HCT116 (cell line): ENCODE results near the gene ZNF33A. TPM values are rescaled to one million over a fixed set of nuclear protein-coding genes. Genes with fewer than 3 reads are reported as not detected.

Experiments
- ATAC-seq: fragments of 200-7000 bp; cut with Tn5 transposase; 2 replicates; pipeline ENCODE4 v1.9.1; 2020; ENCODE audit warnings: mild to moderate bottlenecking, moderate library complexity
- BruUV-seq: library from RNA; stranded (reverse); fragments of 400-500 nt; replicated peaks from 2 replicates; lab custom pipeline; 2021; lab: Mats Ljungman, UMichigan
- CTCF ChIA-PET: fragments of 300-600 bp; sonication (Branson Sonifier 250); formaldehyde crosslinking; loops from one replicate; lab custom pipeline; 2021; ENCODE audit warnings: antibody characterized with exemption; lab: Charles Lee
- POLR2A ChIA-PET: fragments of 300-600, 350-600 bp; sonication (Branson Sonifier 250); formaldehyde crosslinking; loops from one replicate; lab custom pipeline; 2021; ENCODE audit warnings: antibody characterized with exemption; lab: Charles Lee
- RAD21 ChIA-PET, 2 experiments: fragments of 300-600 bp; sonication (Branson Sonifier 250); formaldehyde crosslinking; loops; one replicate each; lab custom pipeline; 2023; ENCODE audit warnings: low total read pairs in 2 of 2; ENCODE audit not compliant: uncharacterized antibody in 2 of 2, unreplicated experiment in 2 of 2, low non-redundant PET in 1 of 2; lab: Charles Lee
- DNase-seq: peaks from one replicate; pipeline ENCODE4 v3.0.0-alpha.2; 2010; ENCODE audit warnings: low read depth, low spot score
- H2AFZ ChIP-seq: fragments of 200-600 bp; shearing (Covaris generic), sonication (generic); 2 replicates; pipeline ENCODE4 v1.6.1; 2017; ENCODE audit warnings: low read depth, mixed run types, mixed read lengths, antibody characterized with exemption, low read length; ENCODE audit not compliant: poor library complexity, severe bottlenecking
- H3K27ac ChIP-seq: 2 replicates; pipeline ENCODE4 v1.5.1; 2012; ENCODE audit warnings: low read depth, low read length
- H3K27me3 ChIP-seq: fragments of 200-600 bp; sonication (generic); 2 replicates; pipeline ENCODE4 v1.6.1; 2016; ENCODE audit warnings: mixed run types, low read length, mixed read lengths; ENCODE audit not compliant: insufficient read depth
- H3K36me3 ChIP-seq, 2 experiments: fragments of 200-500 bp in 1 of 2; fragments of 200-600 bp in 1 of 2; sonication (Bioruptor generic) in 1 of 2; sonication (generic) in 1 of 2; 2 replicates each; pipeline versions ENCODE4 v1.5.1 to v1.6.1; 2014 to 2016; ENCODE audit warnings: low read length in 2 of 2, inconsistent platforms in 1 of 2, mixed read lengths in 1 of 2, mixed run types in 1 of 2; ENCODE audit not compliant: insufficient read depth in 2 of 2, control insufficient read depth in 1 of 2
- H3K4me1 ChIP-seq, 2 experiments: fragments of 200-600 bp in 1 of 2; sonication (generic) in 1 of 2; 2 replicates each; pipeline versions ENCODE4 v1.5.1 to v1.6.1; 2012 to 2017; ENCODE audit warnings: low read length in 2 of 2, inconsistent platforms in 1 of 2, mild to moderate bottlenecking in 1 of 2, mixed read lengths in 1 of 2, mixed run types in 1 of 2, moderate library complexity in 1 of 2; ENCODE audit not compliant: insufficient read depth in 2 of 2, control insufficient read depth in 1 of 2
- H3K4me2 ChIP-seq: fragments of 200-600 bp; sonication (generic); 2 replicates; pipeline ENCODE4 v1.6.1; 2017; ENCODE audit warnings: mixed run types, low read length, mixed read lengths
- H3K4me3 ChIP-seq, 2 experiments: fragments of 200-600 bp in 1 of 2; sonication (generic) in 1 of 2; replicated peaks in 1 of 2; 2 replicates each; pipeline ENCODE4 v1.5.1; 2011 to 2016; ENCODE audit warnings: low read length in 2 of 2, control low read depth in 1 of 2, low read depth in 1 of 2, mild to moderate bottlenecking in 1 of 2, mixed read lengths in 1 of 2, mixed run types in 1 of 2
- H3K79me2 ChIP-seq: fragments of 200-600 bp; sonication (generic); 2 replicates; pipeline ENCODE4 v1.6.1; 2017; ENCODE audit warnings: mild to moderate bottlenecking, mixed run types, low read length, moderate library complexity, mixed read lengths; ENCODE audit not compliant: insufficient read depth
- H3K9ac ChIP-seq: fragments of 200-600 bp; sonication (generic); 2 replicates; pipeline ENCODE4 v1.6.1; 2016; ENCODE audit warnings: low read length, mixed read lengths
- H3K9me2 ChIP-seq: fragments of 200-600 bp; sonication (generic), shearing (Covaris generic); 2 replicates; pipeline ENCODE4 v1.6.1; 2017; ENCODE audit warnings: mixed run types, mild to moderate bottlenecking, moderate library complexity; ENCODE audit not compliant: insufficient read depth
- H3K9me3 ChIP-seq, 2 experiments: fragments of 200-500 bp in 1 of 2; fragments of 200-600 bp in 1 of 2; sonication (Bioruptor generic) in 1 of 2; sonication (generic) in 1 of 2; 2 replicates each; pipeline ENCODE4 v1.6.1; 2014 to 2017; ENCODE audit warnings: low read length in 2 of 2, mixed read lengths in 2 of 2, inconsistent platforms in 1 of 2, low read depth in 1 of 2, mild to moderate bottlenecking in 1 of 2, mixed run types in 1 of 2, moderate library complexity in 1 of 2; ENCODE audit not compliant: control insufficient read depth in 1 of 2, insufficient read depth in 1 of 2
- H4K20me1 ChIP-seq: fragments of 200-600 bp; sonication (generic), shearing (Covaris generic); 2 replicates; pipeline ENCODE4 v1.6.1; 2017; ENCODE audit warnings: mixed run types, mild to moderate bottlenecking, moderate library complexity; ENCODE audit not compliant: insufficient read depth
- CTCF ChIP-seq, 3 experiments: fragments of 200-600 bp in 1 of 3; sonication (generic) in 1 of 3; IDR thresholded peaks in 2 of 3; conservative IDR thresholded peaks in 1 of 3; 2 replicates each; pipeline ENCODE4 v1.5.1; 2012 to 2017; ENCODE audit warnings: low read depth in 2 of 3, low read length in 2 of 3, antibody characterized with exemption in 1 of 3, borderline replicate concordance in 1 of 3, control low read depth in 1 of 3, mild to moderate bottlenecking in 1 of 3, mixed read lengths in 1 of 3, mixed run types in 1 of 3, moderate library complexity in 1 of 3; ENCODE audit not compliant: insufficient read depth in 1 of 3
- EGR1 ChIP-seq: IDR thresholded peaks from 2 replicates; pipeline ENCODE4 v1.6.1; 2012; ENCODE audit warnings: low read depth
- ELF1 ChIP-seq: IDR thresholded peaks from 2 replicates; pipeline ENCODE4 v1.6.1; 2012; ENCODE audit warnings: low read depth, borderline replicate concordance
- EZH2phosphoT487 ChIP-seq: fragments of 200-600 bp; IDR thresholded peaks from 2 replicates; pipeline ENCODE4 v1.6.1; 2018; ENCODE audit warnings: antibody characterized with exemption, borderline replicate concordance
- FOSL1 ChIP-seq: IDR thresholded peaks from 2 replicates; pipeline ENCODE4 v1.6.1; 2012; ENCODE audit warnings: low read depth
- POLR2A ChIP-seq: IDR thresholded peaks from 2 replicates; pipeline ENCODE4 v1.7.0; 2011; ENCODE audit warnings: borderline replicate concordance; ENCODE audit not compliant: insufficient read depth, insufficient read length; ENCODE audit errors: extremely low read depth
- RAD21 ChIP-seq: IDR thresholded peaks from 2 replicates; pipeline ENCODE4 v1.6.1; 2012; ENCODE audit warnings: low read depth, mild to moderate bottlenecking
- SP1 ChIP-seq: IDR thresholded peaks from 2 replicates; pipeline ENCODE4 v1.6.1; 2012; ENCODE audit warnings: low read depth
- TCF7L2 ChIP-seq: IDR thresholded peaks from 2 replicates; pipeline ENCODE4 v1.7.0; 2011; ENCODE audit warnings: borderline replicate concordance, inconsistent platforms; ENCODE audit not compliant: insufficient read depth, insufficient read length; ENCODE audit errors: extremely low read depth
- intact Hi-C: fragments of 100-400 bp; cut with micrococcal nuclease; formaldehyde crosslinking; loops from 2 replicates; pipeline ENCODE4 v1.10.0; 2022
- total RNA-seq: library from RNA; stranded (reverse); gene quantifications from one replicate; pipeline ENCODE4 v1.2.1, GENCODE V29; 2021; ENCODE audit not compliant: unreplicated experiment

ZNF33A gene
- total RNA-seq, 1 experiment from 2014 or later = 21.2 TPM

GRCh38 chr10:38003588-38003987 is 6.9 kb upstream of the ZNF33A start:
- TF ChIP-seq CTCF (IDR thresholded peaks at IDR 0.05 in 2 of 3, conservative IDR thresholded peaks at IDR 0.05 in 1 of 3; ENCODE audit: borderline replicate concordance in 1 of 3, insufficient read depth in 1 of 3, low read depth in 2 of 3, low read length in 2 of 3) = no peak
- no peak for TF ChIP-seq ELF1
- no peak overlapping the region for H3K27ac ChIP-seq
- H3K4me3 ChIP-seq = no peak overlapping the region
- no peak overlapping the region for H3K9ac ChIP-seq
- no peak for ATAC-seq
- no peaks in the 10 kb centered on the region for H3K36me3 ChIP-seq
- H3K4me1 ChIP-seq = no peaks in the 10 kb centered on the region
- no peak for DNase-seq
- intact Hi-C loops = no loop called here
- no peaks in the 10 kb centered on the region for H3K79me2 ChIP-seq
- no peak overlapping the region for H2AFZ ChIP-seq
- ChIA-PET POLR2A (no interaction called here), RAD21 (interaction anchor here in 1 of 2 experiments (0.6 kb wide), 1 partner anchor 109 kb away, joined by 3 read pairs; no protein-coding TSS in a partner anchor), CTCF (no interaction called here)
- H3K9me2 ChIP-seq = no peaks in the 10 kb centered on the region
- H3K27me3 ChIP-seq = no peaks in the 10 kb centered on the region
- H3K4me2 ChIP-seq = no peak overlapping the region
- H3K9me3 ChIP-seq = no peaks in the 10 kb centered on the region
- H4K20me1 ChIP-seq = no peaks in the 10 kb centered on the region
- no TSS peak for BruUV-seq

GRCh38 chr10:38007551-38007950 is 2.9 kb upstream of the ZNF33A start:
- no peak for TF ChIP-seq EZH2phosphoT487
- no peak for TF ChIP-seq FOSL1
- no peak for TF ChIP-seq EGR1
- no peak for TF ChIP-seq RAD21
- TF ChIP-seq SP1 = no peak
- no peak for TF ChIP-seq POLR2A
- no peak for TF ChIP-seq CTCF (IDR thresholded peaks at IDR 0.05 in 2 of 3, conservative IDR thresholded peaks at IDR 0.05 in 1 of 3; ENCODE audit: borderline replicate concordance in 1 of 3, insufficient read depth in 1 of 3, low read depth in 2 of 3, low read length in 2 of 3)
- no peak for TF ChIP-seq ELF1
- TF ChIP-seq TCF7L2 = no peak
- H3K27me3 ChIP-seq = no peaks in the 10 kb centered on the region
- ChIA-PET POLR2A (no interaction called here), CTCF (no interaction called here), RAD21 (no interaction called here)
- DNase-seq = no peak
- intact Hi-C loops = no loop called here
- no peak overlapping the region for H2AFZ ChIP-seq
- no peaks in the 10 kb centered on the region for H3K9me3 ChIP-seq
- H3K4me1 ChIP-seq = peaks cover 0 to 16% of the 10 kb centered on the region in 2 experiments; a peak in 2 of 4 replicates
- H3K4me3 ChIP-seq = no peak overlapping the region
- no peaks in the 10 kb centered on the region for H3K36me3 ChIP-seq
- BruUV-seq = no TSS peak
- no peak overlapping the region for H3K9ac ChIP-seq
- H3K4me2 ChIP-seq = no peak overlapping the region
- H3K79me2 ChIP-seq = peaks cover 12% of the 10 kb centered on the region
- H4K20me1 ChIP-seq = no peaks in the 10 kb centered on the region
- H3K9me2 ChIP-seq = no peaks in the 10 kb centered on the region
- ATAC-seq = no peak
- no peak overlapping the region for H3K27ac ChIP-seq
